SW 1271 (cell line): ENCODE data around the gene C1QTNF6.

ENCODE experiments used
- DNase-seq, 2 experiments: peaks; one replicate each; lab custom pipeline; 2025; lab: John Stamatoyannopoulos, UW

C1QTNF6 gene

DNA sequence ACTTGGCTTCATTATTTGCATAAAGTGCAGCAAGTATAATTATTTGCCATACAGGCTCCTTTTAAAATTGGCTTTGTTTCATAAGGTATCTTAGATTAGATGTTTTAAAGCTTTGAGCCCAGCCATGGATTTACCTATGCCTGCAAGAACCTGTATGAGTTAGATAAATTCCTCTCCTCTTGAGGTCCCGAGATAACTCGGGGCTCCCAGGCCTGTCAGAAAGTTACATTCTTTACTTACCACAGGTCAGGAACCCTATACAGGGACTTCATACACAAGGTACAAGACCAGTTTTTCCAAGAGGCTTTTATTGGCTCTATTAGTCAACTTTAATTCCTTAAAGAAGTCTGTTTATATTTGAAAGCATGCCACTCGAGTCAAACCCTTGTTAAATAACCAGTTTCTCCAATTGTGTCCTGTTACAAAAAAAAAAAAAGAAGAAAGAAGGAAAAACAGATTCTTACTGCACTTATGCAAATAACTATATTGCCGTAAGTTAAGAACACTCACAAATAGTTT lies 2.3 kb upstream of the C1QTNF6 start:
- DNase-seq = no peak

GRCh38 chr22:37188901-37189466 lies 937 bp upstream of the C1QTNF6 start:
- DNase-seq = no peak

DNA sequence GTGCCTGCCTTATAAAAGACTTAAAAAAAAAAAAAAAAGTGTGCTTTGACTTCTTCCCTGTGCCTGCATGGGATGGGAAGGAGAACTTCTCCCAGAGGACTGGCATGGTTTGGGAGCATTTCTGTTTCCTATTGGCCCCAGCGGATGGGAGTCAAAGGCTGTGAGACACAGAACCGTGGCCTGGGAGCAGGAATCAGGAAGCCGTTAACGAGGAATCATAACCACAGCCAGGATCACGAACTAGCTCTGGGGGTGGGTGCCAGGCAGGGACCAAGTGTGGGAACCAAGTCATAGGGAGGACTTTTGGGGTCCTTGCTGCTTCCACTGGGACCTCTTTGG lies 526 bp downstream of the C1QTNF6 start:
- no peak for DNase-seq

DNA sequence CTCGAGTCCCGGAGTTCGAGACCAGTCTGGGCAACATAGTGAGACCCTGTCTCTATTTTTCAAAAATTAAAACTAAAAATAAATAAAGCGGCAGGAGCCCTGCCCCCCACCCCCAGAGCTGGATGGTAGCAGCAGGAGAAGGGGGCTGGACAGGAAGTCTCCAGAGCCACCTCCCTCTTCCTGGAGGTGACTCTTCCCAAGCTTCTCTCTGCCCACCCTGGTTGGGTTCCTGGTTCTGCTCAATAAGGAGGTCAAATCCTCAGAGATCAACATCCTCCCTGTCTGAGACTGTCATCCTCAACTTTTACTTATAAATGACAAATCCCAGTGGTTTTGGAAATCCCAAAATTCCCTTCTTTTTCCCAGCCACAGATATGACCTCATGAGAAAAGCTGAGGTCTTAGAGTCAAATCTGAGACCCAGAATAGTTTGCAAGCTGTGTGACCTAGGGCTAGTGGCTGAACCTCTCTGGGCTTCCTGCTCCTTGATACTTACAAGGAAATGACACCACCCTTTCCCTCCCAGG lies 987 bp downstream of the C1QTNF6 start:
- peak in 1 of 2 experiments; percentile 31 for DNase-seq

GRCh38 chr22:37186228-37186996 lies 1.6 kb downstream of the C1QTNF6 start:
- DNase-seq = peak; percentile 50 to 60

GRCh38 chr22:37185646-37186227 lies 2.3 kb downstream of the C1QTNF6 start:
- no peak for DNase-seq

GRCh38 chr22:37184816-37185541 lies 3.1 kb downstream of the C1QTNF6 start:
- DNase-seq = no peak

GRCh38 chr22:37184380-37184755 lies 3.7 kb downstream of the C1QTNF6 start:
- no peak for DNase-seq

- DNase-seq = no peak
Observed at GRCh38 chr22:37183432-37184379, 4.3 kb downstream of the C1QTNF6 start.

GRCh38 chr22:37182949-37183245 lies 5.2 kb downstream of the C1QTNF6 start:
- DNase-seq = no peak

GRCh38 chr22:37182101-37182948 lies 5.7 kb downstream of the C1QTNF6 start:
- DNase-seq = no peak

DNA sequence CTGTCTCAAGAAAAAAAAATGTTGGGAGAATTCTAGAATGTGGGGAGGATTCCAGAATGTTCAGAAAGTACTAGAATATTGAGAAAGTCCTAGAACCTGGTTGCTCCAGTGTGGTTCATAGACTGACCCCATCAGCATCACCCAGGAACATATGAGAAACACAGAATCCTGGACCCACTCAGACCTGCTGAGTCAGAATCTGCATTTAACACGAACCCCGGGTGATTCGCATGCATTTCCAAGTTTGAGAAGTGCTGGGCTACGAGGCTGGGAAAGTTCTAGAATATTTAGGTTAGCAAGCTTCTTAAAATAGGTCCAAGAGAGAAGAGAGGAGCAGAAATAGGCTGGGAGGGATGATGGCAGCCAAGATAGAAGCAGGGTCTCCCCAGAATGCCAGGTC lies 6.4 kb downstream of the C1QTNF6 start:
- no peak for DNase-seq

GRCh38 chr22:37180531-37181231 lies 7.4 kb downstream of the C1QTNF6 start:
- no peak for DNase-seq

DNA sequence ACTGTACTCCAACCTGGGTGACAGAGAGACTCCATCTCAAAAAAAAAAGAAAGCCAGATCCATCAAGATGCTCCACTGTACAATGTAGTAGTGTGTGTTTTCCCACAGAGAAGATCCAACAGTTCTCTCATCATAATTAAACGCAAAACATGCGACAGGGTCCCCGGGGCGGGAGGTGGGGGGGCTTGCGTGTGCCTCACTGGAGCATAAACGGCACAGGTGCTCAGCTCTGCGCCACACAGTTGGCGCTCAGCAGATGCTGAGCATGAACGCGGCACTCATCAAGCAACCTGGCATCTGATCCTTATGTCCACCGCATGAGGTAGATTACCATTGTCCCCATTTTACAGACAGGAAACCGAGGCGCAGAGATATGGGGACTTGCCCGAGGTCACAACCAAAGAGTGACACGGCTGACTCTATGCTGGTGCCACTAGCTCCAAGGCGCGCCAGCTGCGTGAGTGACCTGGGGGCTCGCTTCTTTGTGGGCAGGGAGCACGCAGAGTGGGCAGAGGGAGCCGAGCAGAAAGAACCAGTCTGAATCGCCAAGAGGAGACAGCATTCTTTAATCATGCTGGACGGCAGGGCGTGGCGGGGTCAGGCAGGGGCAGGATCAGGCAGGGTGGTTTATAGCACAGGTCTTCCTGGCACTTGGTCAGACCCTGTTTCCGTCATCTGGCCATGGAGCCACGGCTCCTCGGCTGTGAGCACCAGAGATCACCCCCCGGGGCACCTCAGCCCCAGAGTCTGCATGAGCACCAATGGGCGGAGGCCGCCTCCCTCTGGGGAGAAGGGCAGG lies 8.2 kb downstream of the C1QTNF6 start:
- no peak for DNase-seq

DNA sequence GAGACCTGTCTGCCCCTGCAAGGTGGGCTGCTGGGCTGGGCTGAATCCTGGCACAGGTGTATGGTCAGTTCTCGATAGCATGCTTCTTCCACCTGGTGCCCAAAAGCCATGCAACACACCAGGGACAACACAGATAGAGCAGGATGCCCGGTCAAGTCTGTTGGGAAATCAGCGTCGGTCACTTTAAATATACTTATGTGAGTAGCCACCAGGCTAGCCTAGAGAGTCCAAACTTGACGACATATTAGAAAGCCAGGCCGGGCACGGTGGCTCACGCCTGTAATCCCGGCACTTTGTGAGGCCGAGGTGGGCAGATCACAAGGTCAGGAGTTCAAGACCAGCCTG lies 8.9 kb downstream of the C1QTNF6 start:
- no peak for DNase-seq

- DNase-seq = no peak
Observed at GRCh38 chr22:37178350-37179125, 9.5 kb downstream of the C1QTNF6 start.

DNA sequence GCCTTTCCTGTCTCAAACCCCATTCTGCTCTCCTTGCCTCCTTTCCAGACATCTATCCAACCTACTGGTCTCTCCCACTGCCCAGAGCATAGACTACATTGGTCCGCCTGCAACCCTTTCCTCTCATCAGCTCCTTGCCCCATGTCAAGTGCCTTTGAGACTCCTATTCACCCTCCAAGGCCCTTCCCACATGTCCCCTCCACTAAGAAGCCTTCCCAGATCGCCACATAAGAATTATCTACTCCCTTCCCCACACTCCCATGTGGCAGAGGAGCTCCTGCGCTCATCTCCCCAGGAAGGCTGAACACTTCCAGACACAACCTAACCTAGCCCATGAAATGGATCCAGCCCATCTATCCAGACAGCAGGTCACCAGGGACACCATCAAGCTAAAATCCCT lies 10.3 kb downstream of the C1QTNF6 start:
- no peak for DNase-seq

- DNase-seq = no peak
Observed at GRCh38 chr22:37177221-37177620, 10.8 kb downstream of the C1QTNF6 start.
